CD4-positive, alpha-beta T cell (primary cell): ENCODE results near the gene BPIFB2. TPM values are rescaled to one million over a fixed set of nuclear protein-coding genes. Genes with fewer than 3 reads are reported as not detected.

Experiments used
- ATAC-seq: fragments of 200-7000 bp; cut with Tn5 transposase; one replicate; pipeline ENCODE4 v1.10.0; 2022; ENCODE audit warnings: mild to moderate bottlenecking; ENCODE audit not compliant: poor library complexity
- CTCF ChIA-PET: fragments of 350-600 bp; sonication (Branson Sonifier 250); formaldehyde crosslinking; loops from one replicate; lab custom pipeline; 2021; ENCODE audit warnings: antibody characterized with exemption, inconsistent platforms; lab: Charles Lee
- POLR2A ChIA-PET: fragments of 350-600 bp; sonication (Branson Sonifier 250); formaldehyde crosslinking; loops from one replicate; lab custom pipeline; 2021; ENCODE audit warnings: antibody characterized with exemption, inconsistent platforms; lab: Charles Lee
- DNase-seq, 14 experiments: peaks; one replicate each; pipeline ENCODE4 v3.0.0-alpha.2; 2013 to 2020; ENCODE audit warnings: mixed read lengths in 2 of 14
- H3K27ac ChIP-seq, 2 donors: one replicate each; pipeline versions ENCODE4 v1.5.1 to v1.7.0; 2013; ENCODE audit warnings: low read length in 2 of 2, low read depth in 1 of 2, mild to moderate bottlenecking in 1 of 2
- H3K27me3 ChIP-seq, 2 experiments: 1 replicate in 1 of 2; 2 replicates in 1 of 2; pipeline versions ENCODE4 v1.6.1 to v1.7.0; 2013; ENCODE audit warnings: low read length in 2 of 2, control low read depth in 1 of 2, mild to moderate bottlenecking in 1 of 2, moderate library complexity in 1 of 2; ENCODE audit not compliant: insufficient read depth in 2 of 2, control insufficient read depth in 1 of 2
- H3K36me3 ChIP-seq: one replicate; pipeline ENCODE4 v1.6.1; 2013; ENCODE audit warnings: low read length, control low read depth; ENCODE audit not compliant: insufficient read depth
- H3K4me1 ChIP-seq: one replicate; pipeline ENCODE4 v1.6.1; 2013; ENCODE audit warnings: low read length, control low read depth; ENCODE audit not compliant: insufficient read depth
- H3K4me3 ChIP-seq: one replicate; pipeline ENCODE4 v1.5.1; 2013; ENCODE audit warnings: mild to moderate bottlenecking, low read length, moderate library complexity
- H3K9me3 ChIP-seq, 2 experiments: 1 replicate in 1 of 2; 2 replicates in 1 of 2; pipeline versions ENCODE4 v1.6.1 to v1.7.0; 2013; ENCODE audit warnings: low read length in 2 of 2, mild to moderate bottlenecking in 2 of 2, control low read depth in 1 of 2, moderate library complexity in 1 of 2; ENCODE audit not compliant: control insufficient read depth in 1 of 2, insufficient read depth in 1 of 2
- H3K27ac Mint-ChIP-seq: one replicate; pipeline ENCODE4 v1.8.0; 2020; ENCODE audit warnings: mixed read lengths
- H3K27me3 Mint-ChIP-seq: one replicate; pipeline ENCODE4 v1.8.0; 2021; ENCODE audit warnings: mixed read lengths
- H3K36me3 Mint-ChIP-seq: one replicate; pipeline ENCODE4 v1.8.0; 2021; ENCODE audit warnings: low read depth, mixed read lengths
- H3K4me1 Mint-ChIP-seq: one replicate; pipeline ENCODE4 v1.8.0; 2021; ENCODE audit warnings: low read depth, mixed read lengths
- H3K4me3 Mint-ChIP-seq: one replicate; pipeline ENCODE4 v1.8.0; 2020; ENCODE audit warnings: mild to moderate bottlenecking, mixed read lengths
- H3K9me3 Mint-ChIP-seq: one replicate; pipeline ENCODE4 v1.8.0; 2020; ENCODE audit warnings: mixed read lengths
- intact Hi-C, 2 experiments: fragments of 100-400 bp; cut with DNase I in 1 of 2; cut with micrococcal nuclease in 1 of 2; formaldehyde crosslinking; loops; one replicate each; pipeline versions ENCODE4 v1.15.1 to v1.9.0; 2023 to 2025; cut with DNase I, micrococcal nuclease
- total RNA-seq, 174 experiments: library from RNA in 2 of 174; stranded (reverse) in 2 of 174; gene quantifications; one replicate each; pipeline ENCODE4 v1.2.3 and lab custom pipeline; 2021 to 2026
- TF ChIP-seq, protein P1 (sequence below): fragments of 200-600 bp; IDR thresholded peaks from one replicate; pipeline ENCODE4 v1.8.0; 2022; ENCODE audit warnings: antibody characterized with exemption, mild to moderate bottlenecking

BPIFB2 gene
- total RNA-seq, 2 experiments from 2014 or later, result not detected

DNA sequence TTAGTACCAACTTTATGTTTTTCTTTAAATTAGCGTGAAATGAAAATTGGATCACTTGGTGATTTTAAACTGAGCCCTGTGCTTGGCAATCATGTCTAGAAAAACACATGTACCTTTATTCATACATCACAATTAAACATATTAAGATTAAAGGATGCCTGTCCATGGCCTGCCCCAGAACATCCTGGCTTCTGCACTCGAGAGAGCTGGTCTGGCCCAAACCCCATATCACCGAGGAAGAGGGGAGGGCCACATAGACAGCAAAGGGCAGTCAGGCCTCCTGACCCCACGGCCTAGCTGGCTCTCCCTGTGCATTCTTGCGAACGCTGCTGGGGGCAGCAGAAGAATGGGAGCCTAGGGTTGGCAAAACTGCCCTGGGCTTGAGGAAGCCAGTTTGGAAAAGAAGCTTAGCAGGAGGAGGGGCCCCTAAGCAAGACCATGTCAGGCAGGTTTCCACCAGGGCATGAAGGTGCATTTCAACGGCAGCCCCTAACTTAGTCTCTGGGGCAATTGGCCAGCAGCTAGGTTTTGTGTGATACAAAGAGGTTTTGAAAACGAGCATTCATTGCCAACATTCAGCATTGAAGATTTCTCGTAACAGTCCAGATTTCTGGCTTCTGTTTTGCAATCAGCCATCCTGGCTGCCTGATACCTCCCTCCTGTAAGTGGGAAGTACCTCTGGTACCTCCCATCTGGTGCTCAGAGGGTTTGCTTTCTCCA lies 54.8 kb downstream of the BPIFB2 start:
- no peak for ATAC-seq
- no peak overlapping the region for H3K4me3 Mint-ChIP-seq
- POLR2A ChIA-PET, result no interaction called here

DNA sequence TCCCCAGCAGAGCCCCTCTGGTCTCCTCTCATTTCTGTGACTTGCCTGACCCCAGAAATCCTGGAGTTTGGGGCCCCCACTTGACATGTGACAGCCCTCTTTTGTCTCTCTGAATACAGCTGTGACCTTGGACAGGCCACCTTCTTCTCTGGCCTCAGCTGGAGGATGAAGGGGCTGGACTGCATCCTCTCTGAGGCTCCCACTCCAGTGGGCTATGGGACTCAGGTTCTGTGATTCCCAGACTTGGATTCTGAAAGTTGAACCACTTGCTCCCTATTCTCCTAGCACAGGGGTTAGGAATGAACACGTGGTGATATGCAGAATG lies 55.3 kb downstream of the BPIFB2 start:
- ChIA-PET CTCF (no interaction called here), POLR2A (no interaction called here)
- ATAC-seq, result no peak
- TF ChIP-seq, protein P1, sequence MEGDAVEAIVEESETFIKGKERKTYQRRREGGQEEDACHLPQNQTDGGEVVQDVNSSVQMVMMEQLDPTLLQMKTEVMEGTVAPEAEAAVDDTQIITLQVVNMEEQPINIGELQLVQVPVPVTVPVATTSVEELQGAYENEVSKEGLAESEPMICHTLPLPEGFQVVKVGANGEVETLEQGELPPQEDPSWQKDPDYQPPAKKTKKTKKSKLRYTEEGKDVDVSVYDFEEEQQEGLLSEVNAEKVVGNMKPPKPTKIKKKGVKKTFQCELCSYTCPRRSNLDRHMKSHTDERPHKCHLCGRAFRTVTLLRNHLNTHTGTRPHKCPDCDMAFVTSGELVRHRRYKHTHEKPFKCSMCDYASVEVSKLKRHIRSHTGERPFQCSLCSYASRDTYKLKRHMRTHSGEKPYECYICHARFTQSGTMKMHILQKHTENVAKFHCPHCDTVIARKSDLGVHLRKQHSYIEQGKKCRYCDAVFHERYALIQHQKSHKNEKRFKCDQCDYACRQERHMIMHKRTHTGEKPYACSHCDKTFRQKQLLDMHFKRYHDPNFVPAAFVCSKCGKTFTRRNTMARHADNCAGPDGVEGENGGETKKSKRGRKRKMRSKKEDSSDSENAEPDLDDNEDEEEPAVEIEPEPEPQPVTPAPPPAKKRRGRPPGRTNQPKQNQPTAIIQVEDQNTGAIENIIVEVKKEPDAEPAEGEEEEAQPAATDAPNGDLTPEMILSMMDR, result no peak
- Mint-ChIP-seq H3K36me3 (no peaks in the 10 kb centered on the region), H3K27me3 (no peaks in the 10 kb centered on the region), H3K4me1 (peaks cover 1% of the 10 kb centered on the region), H3K9me3 (no peaks in the 10 kb centered on the region), H3K4me3 (no peak overlapping the region), H3K27ac (no peak overlapping the region)
- Histone ChIP-seq H3K4me3 (no peak overlapping the region), H3K36me3 (no peaks in the 10 kb centered on the region), H3K9me3 (no peaks in the 10 kb centered on the region), H3K27ac (no peak overlapping the region), H3K4me1 (no peaks in the 10 kb centered on the region), H3K27me3 (no peaks in the 10 kb centered on the region)
- DNase-seq, result no peak
- intact Hi-C loops, result no loop called here

More for the DNA sequence above, 54.8 kb downstream of the BPIFB2 start:
- H3K9me3 ChIP-seq, result no peaks in the 10 kb centered on the region
- TF ChIP-seq, protein P1, result no peak
- CTCF ChIA-PET, result no interaction called here
- intact Hi-C loops, result no loop called here
- H3K4me1 Mint-ChIP-seq, result no peaks in the 10 kb centered on the region
- H3K4me1 ChIP-seq, result no peaks in the 10 kb centered on the region
- no peak overlapping the region for H3K27ac ChIP-seq
- no peaks in the 10 kb centered on the region for H3K9me3 Mint-ChIP-seq
- no peaks in the 10 kb centered on the region for H3K36me3 Mint-ChIP-seq
- H3K27me3 Mint-ChIP-seq, result no peaks in the 10 kb centered on the region
- H3K4me3 ChIP-seq, result no peak overlapping the region
- H3K27me3 ChIP-seq, result no peaks in the 10 kb centered on the region
- H3K27ac Mint-ChIP-seq, result no peak overlapping the region
- DNase-seq, result no peak
- no peaks in the 10 kb centered on the region for H3K36me3 ChIP-seq

DNA sequence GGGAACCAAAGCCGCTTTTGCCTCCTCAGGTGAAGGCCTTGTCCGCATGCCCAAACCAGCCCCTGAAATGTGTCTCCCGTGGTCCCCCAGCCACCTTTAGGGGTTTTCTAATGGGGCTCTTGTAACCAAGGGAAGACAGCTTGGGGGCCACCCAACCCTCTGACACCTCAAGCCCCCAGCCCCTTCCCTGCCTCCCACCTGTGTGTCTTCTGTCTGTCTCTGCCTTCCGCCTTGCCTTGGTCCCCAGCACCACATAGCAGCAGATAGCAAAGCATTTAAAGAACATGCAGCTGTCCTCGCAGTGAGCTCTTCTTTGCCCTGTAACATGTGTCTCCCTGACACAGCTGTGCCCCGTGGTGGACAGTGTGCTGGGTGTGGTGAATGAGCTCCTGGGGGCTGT lies 55.8 kb downstream of the BPIFB2 start:
- Histone ChIP-seq H3K27me3 (no peaks in the 10 kb centered on the region), H3K9me3 (no peaks in the 10 kb centered on the region), H3K4me1 (peaks cover 2% of the 10 kb centered on the region), H3K27ac (no peak overlapping the region), H3K36me3 (no peaks in the 10 kb centered on the region), H3K4me3 (no peak overlapping the region)
- Mint-ChIP-seq H3K36me3 (no peaks in the 10 kb centered on the region), H3K4me3 (no peak overlapping the region), H3K9me3 (no peaks in the 10 kb centered on the region), H3K4me1 (peaks cover 6% of the 10 kb centered on the region), H3K27ac (no peak overlapping the region), H3K27me3 (no peaks in the 10 kb centered on the region)
- ATAC-seq, result no peak
- ChIA-PET CTCF (no interaction called here), POLR2A (no interaction called here)
- no peak for DNase-seq
- intact Hi-C loops, result no loop called here
- TF ChIP-seq, protein P1, result no peak
